Skin of body (tissue), 2 donors: ENCODE results near the gene MFSD8. TPM values are rescaled to one million over a fixed set of nuclear protein-coding genes. Genes with fewer than 3 reads are reported as not detected.

ENCODE experiments used
- small RNA-seq: library from RNA; depleted of rRNA; stranded (forward); fragments of <200 nt; gene quantifications from one replicate; pipeline ENCODE3, GENCODE V24; 2014; ENCODE audit warnings: low replicate concordance
- total RNA-seq: library from RNA; depleted of rRNA; stranded (reverse); fragments of >200 nt; gene quantifications from one replicate; pipeline ENCODE4 v1.2.3, GENCODE V29; 2014

The MFSD8 gene
- total RNA-seq, 1 donor from 2014 or later: 30.4 TPM

Small RNAs within 50 kb of the gene (small RNA-seq; reads per million reads assigned to genes)
- not detected for gene RNU6-583P

Other genes starting within 250 kb of the MFSD8 start
- gene SLC25A31, start 234.8 kb downstream of the MFSD8 start, total RNA-seq: not detected
- 8.8 TPM for gene HSPA4L, start 182.9 kb downstream of the MFSD8 start, total RNA-seq
- 15.4 TPM for gene PLK4, start 84.3 kb downstream of the MFSD8 start, total RNA-seq
- gene ABHD18, start 233 bp upstream of the MFSD8 start, total RNA-seq: 10.9 TPM
- 25.6 TPM for gene LARP1B, start 96.1 kb upstream of the MFSD8 start, total RNA-seq